HG03139 (cell line): ENCODE results near the gene FRMD4A.
"Not testable (repeated sequence)": the region's sequence is repeated elsewhere in the genome, so short reads cannot be mapped to it uniquely, and the experiment has no call there.

Experiments
- ATAC-seq: cut with Tn5 transposase; IDR thresholded peaks from one replicate; pipeline ENCODE4 v1.9.1; 2021; ENCODE audit not compliant: unreplicated experiment

FRMD4A gene

DNA sequence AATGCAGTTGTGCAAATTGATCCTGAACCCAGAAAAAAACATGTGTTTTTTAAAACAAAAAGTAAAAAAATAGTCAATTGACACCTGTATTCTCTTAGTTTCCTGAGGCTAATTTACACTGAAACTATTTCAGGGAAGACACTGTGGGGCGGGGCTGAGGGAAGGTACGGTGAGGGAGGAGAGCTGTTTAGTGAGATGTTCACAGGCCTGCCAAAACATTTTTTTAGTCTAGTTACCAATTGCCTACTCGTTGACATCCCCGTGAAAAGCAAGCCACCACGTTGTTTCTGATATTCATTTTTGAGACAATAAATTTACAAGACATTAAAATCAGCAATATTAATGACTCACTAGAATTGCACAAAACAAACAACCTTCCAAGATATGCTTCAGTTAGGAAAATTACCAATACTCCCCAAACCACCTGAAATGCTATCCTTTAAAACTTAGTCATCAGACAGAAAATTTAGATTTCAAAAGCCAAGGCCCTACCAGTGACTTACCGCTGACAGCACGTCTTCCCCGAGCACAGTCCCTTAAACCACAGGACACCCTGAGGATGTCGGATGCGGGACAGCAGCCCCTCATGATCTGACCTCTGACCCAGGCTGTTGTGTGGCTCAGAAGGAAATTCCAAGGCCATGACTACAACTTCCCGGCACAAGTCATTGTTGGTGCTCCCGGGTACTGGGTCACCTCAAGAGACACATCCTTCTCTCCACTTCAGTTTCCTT is 464.8 kb downstream of the FRMD4A start:
- ATAC-seq = no peak

DNA sequence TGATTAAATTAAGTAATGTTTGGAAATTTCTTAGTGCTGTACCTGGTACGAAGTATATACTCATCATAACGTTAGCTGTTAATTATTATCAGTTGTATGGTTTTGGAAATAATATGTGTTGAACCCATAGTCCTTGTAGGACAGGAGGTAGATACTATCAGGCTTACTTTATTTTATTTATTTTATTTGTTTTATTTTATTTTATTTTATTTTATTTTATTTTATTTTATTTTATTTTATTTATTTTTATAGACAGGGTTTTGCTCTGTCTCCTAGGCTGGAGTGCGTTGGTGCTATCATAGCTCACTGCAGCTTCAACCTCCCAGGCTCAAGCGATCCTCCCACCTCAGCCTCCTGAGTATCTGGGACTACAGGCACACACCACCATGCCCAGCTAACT is 465.5 kb downstream of the FRMD4A start:
- ATAC-seq = not testable (repeated sequence)

DNA sequence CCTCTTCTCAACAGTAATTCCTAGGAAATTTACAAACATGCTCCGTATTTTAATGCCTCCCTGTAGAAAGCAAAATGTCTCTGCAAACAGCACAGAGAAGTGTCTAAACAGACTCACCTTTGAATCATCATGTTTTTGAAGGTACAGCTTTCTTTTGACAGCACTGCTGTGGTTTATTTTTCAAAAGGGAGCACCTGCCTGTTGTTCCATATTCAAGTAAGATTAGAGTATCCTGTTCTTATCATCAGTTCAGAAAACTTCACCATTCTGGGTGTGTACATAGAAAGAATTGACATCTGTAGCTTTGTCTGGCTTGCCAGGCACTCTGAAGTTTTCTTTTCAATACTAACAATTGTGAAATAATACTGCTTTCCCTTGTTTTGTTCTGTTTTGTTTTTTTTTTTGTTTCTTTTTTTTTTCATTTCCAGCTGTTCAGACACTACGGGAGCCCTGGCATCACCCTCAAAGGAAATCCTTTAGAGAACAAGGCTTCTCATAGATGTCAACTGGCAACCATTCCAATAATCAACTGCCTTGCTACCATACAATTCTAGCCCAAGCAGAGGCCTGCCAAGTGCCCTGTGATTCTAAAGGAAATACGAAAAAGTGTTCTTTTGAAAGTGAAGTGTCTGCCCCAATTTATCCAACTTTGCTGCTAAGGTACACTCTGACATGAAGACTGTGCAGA is 468.0 kb downstream of the FRMD4A start:
- ATAC-seq = no peak

DNA sequence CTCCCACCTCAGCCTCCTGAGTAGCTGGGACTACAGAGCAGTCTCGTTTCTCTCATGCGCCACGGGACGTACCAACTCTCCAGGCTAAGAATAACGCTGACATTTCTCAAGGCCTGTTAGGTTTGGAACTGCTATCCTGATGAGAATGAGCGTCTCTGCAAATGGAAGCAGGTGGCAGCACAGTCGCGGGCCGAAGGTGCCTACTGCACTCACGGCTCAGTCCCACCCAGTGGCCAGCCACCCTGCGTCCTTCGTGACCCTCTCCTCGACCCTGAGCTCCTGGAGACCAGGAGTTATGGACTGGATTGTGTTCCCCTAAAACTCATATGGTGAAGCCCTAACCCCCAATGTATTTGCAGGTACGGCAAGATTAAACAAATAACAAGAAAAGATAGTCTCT is 469.8 kb downstream of the FRMD4A start:
- no peak for ATAC-seq

DNA sequence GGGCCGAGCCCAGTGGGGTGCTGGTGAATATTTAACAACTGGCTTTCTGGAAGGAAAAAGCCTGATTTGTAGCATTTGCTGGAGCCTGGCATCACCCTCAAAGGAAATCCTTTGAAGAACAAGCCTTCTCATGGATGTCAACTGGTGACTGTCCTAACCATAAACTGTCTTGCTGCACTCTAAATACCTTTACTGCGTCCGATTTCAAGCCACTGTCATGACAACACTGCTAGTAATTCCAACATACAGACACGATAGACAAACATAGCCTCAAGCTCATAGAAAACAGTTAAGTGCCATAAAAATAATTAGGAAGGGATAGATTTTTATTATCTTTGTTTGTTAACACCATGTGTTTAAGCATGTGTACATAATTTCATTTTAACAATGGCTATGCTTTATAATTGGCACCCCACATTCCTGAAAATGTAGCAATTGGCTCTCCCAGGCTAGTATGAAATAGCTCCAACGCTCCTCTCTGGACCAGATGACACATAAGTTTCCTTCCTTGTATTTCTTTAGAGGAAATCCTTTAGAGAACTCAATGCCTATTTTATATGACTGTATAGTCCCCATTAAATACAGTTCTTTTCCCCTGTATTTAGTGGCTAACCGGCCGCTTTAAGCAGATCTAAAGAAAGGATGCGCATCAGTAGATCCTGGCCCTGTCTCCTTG is 470.6 kb downstream of the FRMD4A start:
- no peak for ATAC-seq

DNA sequence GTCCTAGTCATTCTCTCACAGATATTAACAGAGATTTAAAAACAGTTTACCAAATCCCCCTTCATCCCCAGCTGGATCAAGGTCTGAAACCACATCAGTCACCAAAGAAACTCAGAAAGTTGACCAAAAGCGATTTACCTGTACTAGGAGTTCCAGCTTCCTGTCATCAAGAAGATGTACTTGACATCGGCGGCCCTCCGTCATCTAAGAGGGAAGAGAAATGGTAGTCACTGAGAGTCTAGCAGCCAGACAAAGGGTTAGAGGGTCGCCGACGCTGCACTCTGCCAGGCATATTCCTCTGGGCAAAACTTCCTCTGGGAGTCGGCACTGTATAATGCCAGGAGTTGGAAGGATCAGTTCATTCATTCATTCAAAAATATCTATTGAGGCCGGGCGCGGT is 472.0 kb downstream of the FRMD4A start:
- ATAC-seq = no peak

DNA sequence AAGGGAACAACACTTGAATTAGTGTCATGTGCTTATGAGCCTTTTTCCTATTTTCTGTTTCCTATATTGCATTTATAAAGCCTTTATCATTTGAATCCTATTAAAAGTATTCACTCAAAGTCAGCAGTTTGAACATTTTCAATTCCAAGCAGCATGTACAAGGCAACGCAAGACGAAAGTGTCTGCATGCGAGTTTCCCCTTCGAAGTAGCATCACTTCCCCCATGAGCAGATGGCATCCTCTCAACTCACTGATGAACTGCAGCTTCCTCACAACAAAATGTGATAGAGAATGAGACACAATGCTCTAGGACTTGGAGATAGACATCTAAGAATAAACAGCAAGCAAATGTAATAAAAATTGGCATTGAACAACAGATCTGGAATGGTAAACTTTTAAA is 473.3 kb downstream of the FRMD4A start:
- ATAC-seq = no peak

DNA sequence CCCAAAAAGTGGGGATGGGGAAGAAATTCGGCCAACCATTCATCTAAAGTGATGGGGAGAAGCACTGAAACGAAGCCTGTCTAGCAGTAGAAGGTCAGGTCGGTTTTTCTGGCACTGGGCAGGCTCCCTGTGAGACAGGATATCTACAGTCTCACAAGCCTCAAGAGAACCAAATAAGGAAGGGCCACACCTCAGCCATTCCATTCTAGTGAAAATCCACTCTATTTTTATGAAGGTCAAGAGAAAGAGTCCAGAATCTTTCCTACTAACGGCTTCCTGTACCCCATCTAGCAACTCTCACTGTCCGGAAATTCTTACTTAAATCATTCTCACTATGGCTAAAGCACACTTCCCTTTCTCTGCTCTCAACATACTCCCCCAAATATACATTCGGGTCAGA is 476.9 kb downstream of the FRMD4A start:
- ATAC-seq = no peak

DNA sequence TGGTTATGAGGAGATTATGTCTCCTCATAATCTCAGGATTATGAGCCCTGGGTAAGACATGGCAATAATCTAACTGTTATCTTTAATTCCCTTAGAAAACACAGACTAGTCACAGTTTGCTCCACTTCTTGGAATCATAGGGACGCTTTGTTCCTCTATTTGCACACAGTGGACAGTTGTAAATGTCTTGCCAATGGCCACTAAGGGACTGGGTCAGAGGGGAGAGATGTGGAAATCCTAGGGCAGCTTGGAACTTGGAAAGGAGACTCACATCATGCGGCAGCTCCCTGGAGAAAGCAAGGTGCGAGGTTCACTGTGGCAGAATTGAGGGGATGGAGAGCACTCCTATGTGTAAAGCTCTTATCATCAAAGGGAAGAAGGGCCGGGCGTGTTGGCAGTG is 477.9 kb downstream of the FRMD4A start:
- ATAC-seq = no peak

DNA sequence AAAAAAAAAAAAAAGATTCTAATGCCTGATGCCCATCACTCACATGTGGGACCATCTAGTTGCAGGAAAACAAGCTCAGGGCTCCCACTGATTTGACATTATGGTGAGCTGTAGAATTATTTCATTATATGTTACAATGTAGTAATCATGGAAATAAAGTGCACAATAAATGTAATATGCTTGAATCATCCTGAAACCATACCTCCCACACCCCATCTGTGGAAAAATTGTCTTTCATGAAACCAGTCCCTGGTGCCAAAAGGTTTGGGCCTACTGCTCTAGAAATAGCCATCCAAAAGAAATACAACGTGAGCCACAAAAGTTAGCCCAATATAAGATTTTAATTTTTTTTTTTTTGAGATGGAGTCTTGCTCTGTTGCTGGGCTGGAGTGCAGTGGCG is 478.8 kb downstream of the FRMD4A start:
- no peak for ATAC-seq

DNA sequence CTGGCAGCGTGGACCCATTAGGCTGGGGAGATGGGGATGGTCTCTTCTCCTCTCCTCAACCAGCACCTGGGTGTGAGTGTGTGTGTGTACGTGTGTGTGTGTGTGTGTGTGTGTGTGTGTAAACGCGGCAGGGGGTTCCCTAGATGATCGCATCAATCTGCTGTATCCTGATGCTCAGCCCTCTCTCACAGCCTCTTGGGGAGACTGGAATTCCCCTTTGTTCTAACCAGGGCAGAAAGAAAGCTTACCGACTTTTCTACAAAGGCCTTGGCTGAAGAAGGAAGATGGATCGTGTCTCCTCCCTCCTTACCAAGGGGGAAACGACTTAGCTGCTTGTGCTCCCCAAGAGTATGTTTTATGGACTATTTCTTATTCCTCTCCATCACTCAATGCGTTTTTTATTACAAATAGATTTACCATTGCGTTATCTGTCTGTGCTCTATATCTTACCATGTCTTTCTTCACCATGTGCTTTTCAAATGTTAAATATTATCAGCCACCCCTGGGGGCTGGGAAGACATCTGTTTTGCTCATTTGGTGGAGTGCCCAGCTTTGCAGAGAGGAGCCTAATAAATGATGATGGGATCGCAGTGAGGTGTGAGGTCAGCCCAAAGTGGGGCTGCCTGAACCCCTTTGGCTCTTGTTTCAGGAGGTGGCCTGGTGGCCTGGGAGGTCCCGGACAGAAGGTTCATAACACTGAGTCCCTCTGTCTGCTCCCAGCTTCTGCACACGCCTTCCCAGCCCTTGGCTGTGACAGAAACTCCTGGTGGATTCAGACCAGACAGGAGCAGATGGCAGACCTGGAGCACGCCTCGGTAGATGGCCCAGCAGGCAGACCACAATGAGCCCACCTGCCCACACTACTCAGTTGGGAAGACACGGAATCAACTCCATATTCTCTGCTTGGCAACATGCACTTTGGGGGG is 481.9 kb downstream of the FRMD4A start:
- no peak for ATAC-seq

DNA sequence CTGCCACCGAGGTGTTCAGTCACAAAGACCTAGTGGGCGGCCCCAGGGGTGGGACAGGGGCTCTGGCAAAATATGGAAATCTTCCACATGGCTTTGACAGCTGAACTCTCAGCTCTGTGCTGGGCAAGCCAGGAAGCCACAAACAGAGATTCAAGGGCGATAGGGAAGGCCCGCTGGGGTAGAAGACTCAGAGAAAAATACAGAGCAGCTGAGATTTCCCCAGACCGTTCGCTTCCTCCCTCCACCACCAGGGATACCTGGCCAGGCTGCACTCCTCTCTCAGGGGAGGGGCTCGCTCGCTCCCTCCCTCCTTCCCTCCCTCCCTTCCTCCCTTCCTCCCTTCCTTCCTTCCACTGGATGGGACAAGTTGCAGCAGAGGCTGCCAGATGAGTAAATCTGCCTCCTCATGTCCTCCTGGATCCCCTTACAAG is 483.5 kb downstream of the FRMD4A start:
- ATAC-seq = no peak

DNA sequence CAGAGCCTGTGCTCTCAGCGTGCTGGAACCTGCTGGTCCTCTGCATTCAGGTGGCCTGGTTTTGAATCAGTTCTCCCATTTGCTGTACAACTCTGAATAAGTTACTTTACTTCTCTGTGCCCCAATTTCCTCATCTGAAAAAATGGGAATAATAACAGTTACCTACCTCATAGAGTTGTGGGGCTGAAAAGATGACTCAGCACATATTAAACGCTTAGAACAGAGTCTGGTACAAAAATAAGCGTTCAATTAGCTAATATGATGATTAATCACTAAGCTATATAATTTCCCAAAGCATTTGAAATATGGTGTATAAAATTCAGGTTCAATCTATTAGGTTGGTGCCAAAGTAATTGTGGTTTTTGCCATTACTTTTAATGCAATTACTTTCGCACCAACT is 484.8 kb downstream of the FRMD4A start:
- ATAC-seq = no peak

DNA sequence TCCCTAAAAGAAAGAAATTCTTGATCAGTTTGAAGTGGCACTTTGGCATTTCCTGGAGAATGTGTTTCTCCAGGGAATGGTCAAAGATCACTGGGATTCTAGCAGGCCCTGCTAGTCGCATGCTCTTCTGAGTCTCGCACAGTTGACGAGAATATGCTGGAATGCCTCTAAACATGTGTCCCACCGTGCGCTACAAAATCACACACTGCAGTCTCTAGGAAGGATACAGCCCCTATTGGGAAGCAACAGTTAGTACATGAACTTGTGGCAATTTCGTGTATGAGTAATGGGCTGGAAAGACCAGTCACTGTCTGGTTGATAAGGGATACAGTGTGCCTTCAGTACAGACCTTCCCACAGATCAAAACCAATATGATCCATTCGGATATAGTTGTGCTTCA is 486.1 kb downstream of the FRMD4A start:
- ATAC-seq = no peak

DNA sequence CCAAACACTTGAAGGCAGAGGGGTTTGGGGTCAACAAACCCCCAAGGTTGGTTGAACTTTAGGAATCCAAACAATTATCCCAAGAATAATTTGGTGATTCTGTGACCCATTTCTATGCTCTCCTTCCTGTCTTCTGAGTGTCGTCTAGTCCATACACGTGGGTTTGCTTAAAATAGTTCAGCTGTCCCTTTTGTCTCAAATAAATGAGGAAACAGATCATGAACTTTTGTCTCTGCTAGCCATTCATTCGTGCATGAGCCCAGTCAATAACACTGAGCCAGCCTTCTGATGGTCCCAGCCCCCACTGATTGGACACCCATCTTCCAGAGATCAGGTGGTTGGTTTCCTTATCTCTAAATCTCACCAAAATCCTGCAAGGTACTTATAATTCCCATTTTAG is 488.6 kb downstream of the FRMD4A start:
- no peak for ATAC-seq

DNA sequence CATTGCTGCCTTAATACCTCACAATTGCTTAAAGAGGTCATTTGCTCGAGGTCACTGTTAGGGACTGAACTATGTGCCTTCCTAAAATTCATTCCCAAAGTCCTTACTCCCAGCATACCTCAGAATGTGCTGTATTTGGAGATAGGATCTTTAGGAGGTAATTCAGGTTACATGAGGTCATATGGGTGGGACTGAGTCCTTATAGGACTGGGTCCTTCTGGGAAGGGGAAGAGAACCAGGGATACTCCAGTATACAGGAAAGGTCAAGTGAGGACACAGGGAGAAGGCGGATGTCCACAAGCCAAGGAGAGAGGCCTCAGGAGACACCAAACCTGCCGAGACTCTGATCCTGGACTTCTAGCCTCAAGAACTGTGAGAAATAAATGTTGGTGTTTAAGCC is 490.7 kb downstream of the FRMD4A start:
- ATAC-seq = no peak

DNA sequence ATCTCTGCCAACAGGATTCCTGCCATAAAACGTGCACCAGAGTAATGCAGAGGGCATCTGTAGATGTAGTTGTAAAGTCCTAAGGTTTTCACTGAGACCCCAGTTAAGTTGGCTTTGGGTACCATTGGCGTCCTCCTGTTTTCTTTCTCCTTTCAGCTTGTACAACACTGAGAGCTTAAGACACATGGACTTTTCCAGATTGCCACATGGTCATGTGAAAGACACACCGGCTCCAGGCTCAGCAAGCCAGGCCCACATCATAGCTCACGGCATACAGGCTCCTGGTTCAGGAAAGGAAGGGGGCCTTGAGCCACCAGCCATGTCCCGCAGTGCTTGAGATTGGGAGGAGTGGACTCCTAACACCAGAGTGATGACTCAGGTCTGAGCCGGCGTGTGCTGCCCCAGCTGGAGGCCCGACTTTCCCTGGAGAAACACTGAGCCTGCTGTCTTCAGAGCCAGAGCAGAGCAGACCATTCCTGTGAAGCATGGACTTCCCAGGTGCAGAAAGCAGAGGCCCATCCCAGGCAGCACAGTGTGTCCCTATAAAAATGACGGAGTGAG is 491.2 kb downstream of the FRMD4A start:
- no peak for ATAC-seq

DNA sequence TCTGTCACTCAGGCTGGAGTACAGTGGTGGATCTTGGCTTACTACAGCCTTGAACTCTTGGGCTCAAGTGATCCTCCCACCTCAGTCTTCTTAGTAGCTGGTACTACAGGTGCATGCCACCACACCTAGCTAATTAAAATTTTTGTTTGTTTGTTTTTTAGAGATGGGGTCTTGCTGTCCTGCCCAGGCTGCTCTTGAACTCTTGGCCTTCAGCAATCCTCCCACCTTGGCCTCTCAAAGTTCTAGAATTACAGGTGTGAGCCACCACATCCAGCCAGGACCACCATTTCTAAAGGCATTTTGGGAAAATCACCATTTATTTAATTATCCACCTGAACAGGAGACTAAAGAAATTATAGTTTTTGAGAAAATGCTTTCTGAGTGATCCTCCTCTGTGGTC is 491.7 kb downstream of the FRMD4A start:
- no peak for ATAC-seq

DNA sequence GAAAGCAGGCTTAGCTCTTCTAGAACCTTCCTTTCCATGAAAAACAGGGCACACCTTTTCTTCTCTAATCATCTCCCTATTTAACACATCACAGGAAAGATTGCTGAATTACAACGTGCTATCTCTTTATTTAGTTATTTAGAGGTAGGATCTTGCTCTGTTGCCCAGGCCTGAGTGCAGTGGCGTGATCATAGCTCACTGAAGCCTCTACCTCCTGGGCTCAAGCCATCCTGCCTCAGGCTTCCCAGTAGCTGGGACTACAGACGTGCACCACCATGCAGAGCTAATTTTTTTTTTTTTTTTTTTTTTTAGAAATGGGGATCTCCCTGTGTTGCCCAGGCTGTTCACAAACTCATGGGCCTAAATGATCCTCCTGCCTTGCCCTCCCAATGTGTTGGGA is 492.8 kb downstream of the FRMD4A start:
- ATAC-seq = no peak

DNA sequence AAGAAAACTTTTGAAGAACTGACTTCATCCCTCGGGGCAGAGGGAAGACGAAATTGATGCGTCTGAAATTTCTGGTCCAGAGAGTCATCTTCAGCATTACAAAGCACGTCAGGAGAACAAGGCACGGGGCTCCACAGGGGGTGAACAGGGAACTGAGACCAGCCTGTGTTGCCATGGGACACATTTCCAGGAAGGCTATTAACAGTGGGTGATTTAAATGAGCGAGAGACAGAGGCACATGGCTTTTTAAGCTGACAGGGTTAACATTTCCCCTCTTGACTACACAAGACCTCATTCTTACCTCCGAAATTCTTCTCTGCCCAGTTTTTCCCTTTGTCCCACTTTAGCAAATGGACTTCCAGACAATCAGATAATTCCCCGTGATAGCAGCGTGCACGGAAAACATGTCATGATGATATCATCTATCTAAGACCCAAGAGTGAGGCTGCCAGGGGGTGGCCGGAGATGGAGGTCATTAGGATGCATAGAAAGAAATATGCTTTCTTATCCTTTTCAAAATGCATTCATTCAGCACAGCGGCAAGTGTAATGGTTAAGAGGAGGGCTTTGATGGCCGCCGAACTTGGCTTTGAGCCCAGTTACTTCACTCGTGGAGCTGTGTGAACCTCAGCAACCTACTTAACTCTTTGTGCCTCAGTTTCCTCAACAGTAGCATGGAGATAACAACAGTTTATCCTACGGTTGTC is 496.0 kb downstream of the FRMD4A start:
- no peak for ATAC-seq
